GM23338 (cell line): ENCODE measurements around the gene NDUFS2.

Experiments used
- TF ChIP-seq, protein P1 (sequence below), 2 experiments: fragments of 200-600 bp in 1 of 2; sonication (generic) in 1 of 2; conservative IDR thresholded peaks; 2 replicates each; pipeline versions ENCODE4 v1.5.1 to v1.6.1; 2016 to 2017; ENCODE audit warnings: antibody characterized with exemption in 2 of 2, low read depth in 2 of 2, mild to moderate bottlenecking in 2 of 2, moderate library complexity in 1 of 2
- TF ChIP-seq, protein P2 (sequence below): IDR thresholded peaks from one replicate; pipeline ENCODE4 v1.6.1; 2018; ENCODE audit warnings: antibody characterized with exemption; ENCODE audit not compliant: unreplicated experiment

DNA sequence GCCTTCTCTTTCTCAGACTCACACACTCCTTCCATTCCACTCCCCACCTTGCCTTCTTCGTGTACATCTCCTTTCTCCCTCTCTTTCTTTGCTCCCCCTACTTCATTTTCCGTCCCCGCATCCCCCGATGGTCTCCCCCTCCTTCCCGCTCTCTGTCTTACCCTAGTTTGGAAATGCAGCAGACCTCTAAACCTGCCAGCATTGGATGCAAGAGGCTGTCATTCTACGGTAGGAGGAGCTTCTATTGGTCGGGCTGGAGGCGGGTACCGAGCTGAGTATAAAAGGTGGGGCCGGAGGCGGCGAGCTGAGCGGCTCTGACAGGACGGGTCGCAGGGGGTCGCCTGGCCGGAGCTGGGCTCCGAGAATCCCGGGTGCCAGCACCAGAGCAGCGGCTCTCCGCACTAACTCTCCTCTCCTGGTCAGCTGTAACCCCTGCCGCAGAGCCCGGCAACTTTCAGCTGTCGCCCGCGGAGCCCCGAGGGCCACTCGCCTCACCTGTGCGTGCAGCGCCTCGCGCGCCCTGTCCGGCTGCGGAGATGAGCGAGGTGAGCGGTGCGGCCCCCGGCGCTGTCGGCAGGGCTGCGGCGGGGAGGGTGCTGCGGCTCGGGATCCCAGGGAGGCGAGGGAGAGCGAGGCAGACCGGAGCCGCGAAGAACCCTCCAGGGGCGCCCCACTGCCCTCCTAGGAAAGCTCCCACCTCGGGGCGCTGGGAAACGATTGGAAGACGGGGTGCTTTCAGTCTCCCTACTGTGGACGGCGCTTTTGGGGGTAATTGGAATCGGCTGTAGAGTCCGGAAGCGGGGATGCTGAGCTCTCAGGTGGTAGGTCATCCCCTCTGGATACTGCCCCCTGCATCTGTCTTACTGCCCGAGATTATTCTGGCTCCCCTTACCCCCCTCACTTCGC is 56.5 kb downstream of the NDUFS2 start, which contains the start of gene PCP4L1:
- TF ChIP-seq, protein P1, sequence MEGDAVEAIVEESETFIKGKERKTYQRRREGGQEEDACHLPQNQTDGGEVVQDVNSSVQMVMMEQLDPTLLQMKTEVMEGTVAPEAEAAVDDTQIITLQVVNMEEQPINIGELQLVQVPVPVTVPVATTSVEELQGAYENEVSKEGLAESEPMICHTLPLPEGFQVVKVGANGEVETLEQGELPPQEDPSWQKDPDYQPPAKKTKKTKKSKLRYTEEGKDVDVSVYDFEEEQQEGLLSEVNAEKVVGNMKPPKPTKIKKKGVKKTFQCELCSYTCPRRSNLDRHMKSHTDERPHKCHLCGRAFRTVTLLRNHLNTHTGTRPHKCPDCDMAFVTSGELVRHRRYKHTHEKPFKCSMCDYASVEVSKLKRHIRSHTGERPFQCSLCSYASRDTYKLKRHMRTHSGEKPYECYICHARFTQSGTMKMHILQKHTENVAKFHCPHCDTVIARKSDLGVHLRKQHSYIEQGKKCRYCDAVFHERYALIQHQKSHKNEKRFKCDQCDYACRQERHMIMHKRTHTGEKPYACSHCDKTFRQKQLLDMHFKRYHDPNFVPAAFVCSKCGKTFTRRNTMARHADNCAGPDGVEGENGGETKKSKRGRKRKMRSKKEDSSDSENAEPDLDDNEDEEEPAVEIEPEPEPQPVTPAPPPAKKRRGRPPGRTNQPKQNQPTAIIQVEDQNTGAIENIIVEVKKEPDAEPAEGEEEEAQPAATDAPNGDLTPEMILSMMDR (conservative IDR thresholded peaks at IDR 0.05; ENCODE audit: low read depth in 2 of 2) = no peak
- TF ChIP-seq, protein P2, sequence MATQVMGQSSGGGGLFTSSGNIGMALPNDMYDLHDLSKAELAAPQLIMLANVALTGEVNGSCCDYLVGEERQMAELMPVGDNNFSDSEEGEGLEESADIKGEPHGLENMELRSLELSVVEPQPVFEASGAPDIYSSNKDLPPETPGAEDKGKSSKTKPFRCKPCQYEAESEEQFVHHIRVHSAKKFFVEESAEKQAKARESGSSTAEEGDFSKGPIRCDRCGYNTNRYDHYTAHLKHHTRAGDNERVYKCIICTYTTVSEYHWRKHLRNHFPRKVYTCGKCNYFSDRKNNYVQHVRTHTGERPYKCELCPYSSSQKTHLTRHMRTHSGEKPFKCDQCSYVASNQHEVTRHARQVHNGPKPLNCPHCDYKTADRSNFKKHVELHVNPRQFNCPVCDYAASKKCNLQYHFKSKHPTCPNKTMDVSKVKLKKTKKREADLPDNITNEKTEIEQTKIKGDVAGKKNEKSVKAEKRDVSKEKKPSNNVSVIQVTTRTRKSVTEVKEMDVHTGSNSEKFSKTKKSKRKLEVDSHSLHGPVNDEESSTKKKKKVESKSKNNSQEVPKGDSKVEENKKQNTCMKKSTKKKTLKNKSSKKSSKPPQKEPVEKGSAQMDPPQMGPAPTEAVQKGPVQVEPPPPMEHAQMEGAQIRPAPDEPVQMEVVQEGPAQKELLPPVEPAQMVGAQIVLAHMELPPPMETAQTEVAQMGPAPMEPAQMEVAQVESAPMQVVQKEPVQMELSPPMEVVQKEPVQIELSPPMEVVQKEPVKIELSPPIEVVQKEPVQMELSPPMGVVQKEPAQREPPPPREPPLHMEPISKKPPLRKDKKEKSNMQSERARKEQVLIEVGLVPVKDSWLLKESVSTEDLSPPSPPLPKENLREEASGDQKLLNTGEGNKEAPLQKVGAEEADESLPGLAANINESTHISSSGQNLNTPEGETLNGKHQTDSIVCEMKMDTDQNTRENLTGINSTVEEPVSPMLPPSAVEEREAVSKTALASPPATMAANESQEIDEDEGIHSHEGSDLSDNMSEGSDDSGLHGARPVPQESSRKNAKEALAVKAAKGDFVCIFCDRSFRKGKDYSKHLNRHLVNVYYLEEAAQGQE = no peak
